ENCODE measurements around the gene SMYD3.

The SMYD3 gene

DNA sequence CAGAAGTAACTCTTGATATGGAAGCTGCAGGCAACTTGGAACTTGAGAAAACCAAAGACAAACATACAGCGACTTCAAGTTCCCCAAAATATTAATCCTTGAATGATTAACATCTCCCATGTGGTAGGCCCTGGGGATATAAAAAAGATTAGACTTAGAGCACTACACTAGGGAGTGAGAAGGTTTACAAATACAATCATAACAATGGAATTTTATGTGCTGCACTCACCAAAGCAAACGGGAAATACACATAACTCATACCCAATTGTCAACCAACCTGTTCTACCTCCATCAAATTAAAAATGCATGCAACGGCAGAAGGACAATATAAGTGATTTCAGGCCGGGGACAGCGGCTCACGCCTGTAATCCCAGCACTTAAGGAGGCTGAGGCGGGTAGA is 3.7 kb downstream of the SMYD3 start:
- DNase-seq (ENCODE audit: extremely low spot score): no peak
- TF ChIP-seq BHLHE40 (IDR thresholded peaks at IDR 0.05; ENCODE audit: borderline replicate concordance) (no peak), SP1 (IDR thresholded peaks at IDR 0.05) (no peak), FOXA1 (IDR thresholded peaks at IDR 0.05) (no peak), LEF1 (IDR thresholded peaks at IDR 0.05; ENCODE audit: borderline replicate concordance) (no peak), HDGF (IDR thresholded peaks at IDR 0.05; ENCODE audit: borderline replicate concordance) (no peak), NFRKB (IDR thresholded peaks at IDR 0.05) (no peak), CTBP1 (IDR thresholded peaks at IDR 0.05; ENCODE audit: borderline replicate concordance) (no peak), ELF4 (IDR thresholded peaks at IDR 0.05) (no peak), SUZ12 (IDR thresholded peaks at IDR 0.05) (no peak), FOXM1 (IDR thresholded peaks at IDR 0.05; ENCODE audit: borderline replicate concordance) (no peak), L3MBTL2 (conservative IDR thresholded peaks at IDR 0.05) (no peak), ZNF384 (IDR thresholded peaks at IDR 0.05) (no peak), FOXK2 (IDR thresholded peaks at IDR 0.05) (no peak), TARDBP (IDR thresholded peaks at IDR 0.05) (no peak), ARNT (IDR thresholded peaks at IDR 0.05) (no peak)
- TF ChIP-seq, protein P1, sequence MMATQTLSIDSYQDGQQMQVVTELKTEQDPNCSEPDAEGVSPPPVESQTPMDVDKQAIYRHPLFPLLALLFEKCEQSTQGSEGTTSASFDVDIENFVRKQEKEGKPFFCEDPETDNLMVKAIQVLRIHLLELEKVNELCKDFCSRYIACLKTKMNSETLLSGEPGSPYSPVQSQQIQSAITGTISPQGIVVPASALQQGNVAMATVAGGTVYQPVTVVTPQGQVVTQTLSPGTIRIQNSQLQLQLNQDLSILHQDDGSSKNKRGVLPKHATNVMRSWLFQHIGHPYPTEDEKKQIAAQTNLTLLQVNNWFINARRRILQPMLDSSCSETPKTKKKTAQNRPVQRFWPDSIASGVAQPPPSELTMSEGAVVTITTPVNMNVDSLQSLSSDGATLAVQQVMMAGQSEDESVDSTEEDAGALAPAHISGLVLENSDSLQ (IDR thresholded peaks at IDR 0.05): no peak
- ChIA-PET CTCF (no interaction called here), POLR2A (no interaction called here)

DNA sequence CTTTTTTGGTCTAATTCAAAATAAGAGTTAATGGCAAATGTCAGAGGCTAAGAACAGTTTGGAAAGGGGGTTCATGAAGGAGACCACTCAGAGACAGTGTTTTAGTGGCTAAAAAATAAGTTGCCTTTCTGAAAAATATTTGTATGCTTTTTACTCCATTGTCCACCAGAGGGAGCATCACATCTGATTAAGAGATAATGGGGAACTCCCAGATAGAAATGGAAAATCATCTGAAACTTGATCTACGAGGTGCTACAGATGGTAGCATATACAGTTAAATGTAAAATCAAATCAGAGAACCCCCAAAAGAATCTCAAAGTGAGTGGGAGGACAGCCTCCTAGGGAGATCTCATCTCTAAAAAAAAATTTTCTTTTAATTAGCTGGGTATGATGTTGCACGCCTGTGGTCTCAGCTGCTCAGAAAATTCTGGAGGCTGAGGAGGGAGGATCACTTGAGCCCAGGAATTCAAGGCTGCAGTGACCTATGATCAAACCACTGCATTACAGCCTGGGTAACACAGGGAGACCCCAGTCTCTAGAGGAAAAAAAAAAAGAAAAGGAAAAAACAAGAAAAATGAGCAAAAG is 9.7 kb downstream of the SMYD3 start:
- CTCF ChIA-PET: interaction anchor here (0.6 kb wide), 1 partner anchor 1708 kb away, joined by 10 read pairs; no protein-coding TSS in a partner anchor
- POLR2A ChIA-PET: no interaction called here
- peak; percentile 18 for DNase-seq (ENCODE audit: extremely low spot score)
- no peak for TF ChIP-seq LEF1 (IDR thresholded peaks at IDR 0.05; ENCODE audit: borderline replicate concordance)
- TF ChIP-seq SP1 (IDR thresholded peaks at IDR 0.05): no peak
- TF ChIP-seq, protein P1 (IDR thresholded peaks at IDR 0.05): no peak
- no peak for TF ChIP-seq FOXM1 (IDR thresholded peaks at IDR 0.05; ENCODE audit: borderline replicate concordance)
- TF ChIP-seq FOXK2 (IDR thresholded peaks at IDR 0.05): no peak
- no peak for TF ChIP-seq TARDBP (IDR thresholded peaks at IDR 0.05)
- no peak for TF ChIP-seq ARNT (IDR thresholded peaks at IDR 0.05)
- no peak for TF ChIP-seq BHLHE40 (IDR thresholded peaks at IDR 0.05; ENCODE audit: borderline replicate concordance)
- TF ChIP-seq ELF4 (IDR thresholded peaks at IDR 0.05): no peak
- no peak for TF ChIP-seq CTBP1 (IDR thresholded peaks at IDR 0.05; ENCODE audit: borderline replicate concordance)
- TF ChIP-seq NFRKB (IDR thresholded peaks at IDR 0.05): no peak

DNA sequence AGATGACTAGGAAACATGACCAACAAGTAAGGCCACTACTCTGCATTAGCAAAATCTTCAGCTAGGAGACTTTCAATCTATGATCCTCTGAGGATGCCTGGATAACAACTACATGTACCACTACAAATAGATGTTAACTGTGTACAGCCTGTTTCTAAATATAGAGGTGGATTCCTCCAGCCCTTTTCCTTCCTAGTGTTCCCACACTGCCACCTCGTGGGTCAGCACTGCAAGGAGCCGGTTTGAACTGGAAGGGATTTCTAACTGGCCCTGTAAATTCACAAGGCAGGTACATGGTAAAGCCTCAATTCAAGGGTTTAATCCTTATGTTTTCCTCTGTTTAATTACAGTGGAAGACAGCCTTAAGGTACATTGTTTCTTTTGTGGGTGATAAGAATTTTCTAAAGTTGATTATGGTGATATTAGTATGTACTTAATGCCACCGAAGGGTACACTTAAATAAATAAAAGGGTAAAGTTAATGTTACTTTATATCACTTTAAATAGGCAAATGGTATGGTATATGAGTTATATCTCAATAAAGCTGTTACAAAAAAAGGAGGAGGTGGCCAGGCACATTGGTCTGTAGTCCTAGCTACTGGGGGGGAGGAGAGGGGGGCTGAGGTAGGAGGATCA is 14.4 kb downstream of the SMYD3 start:
- ChIA-PET POLR2A (no interaction called here), CTCF (interaction anchor here (0.6 kb wide), 1 partner anchor 38 kb away, joined by 3 read pairs; no protein-coding TSS in a partner anchor)
- DNase-seq (ENCODE audit: extremely low spot score): peak; percentile 51
- TF ChIP-seq FOXM1 (IDR thresholded peaks at IDR 0.05; ENCODE audit: borderline replicate concordance) (no peak), NFRKB (IDR thresholded peaks at IDR 0.05) (no peak)

DNA sequence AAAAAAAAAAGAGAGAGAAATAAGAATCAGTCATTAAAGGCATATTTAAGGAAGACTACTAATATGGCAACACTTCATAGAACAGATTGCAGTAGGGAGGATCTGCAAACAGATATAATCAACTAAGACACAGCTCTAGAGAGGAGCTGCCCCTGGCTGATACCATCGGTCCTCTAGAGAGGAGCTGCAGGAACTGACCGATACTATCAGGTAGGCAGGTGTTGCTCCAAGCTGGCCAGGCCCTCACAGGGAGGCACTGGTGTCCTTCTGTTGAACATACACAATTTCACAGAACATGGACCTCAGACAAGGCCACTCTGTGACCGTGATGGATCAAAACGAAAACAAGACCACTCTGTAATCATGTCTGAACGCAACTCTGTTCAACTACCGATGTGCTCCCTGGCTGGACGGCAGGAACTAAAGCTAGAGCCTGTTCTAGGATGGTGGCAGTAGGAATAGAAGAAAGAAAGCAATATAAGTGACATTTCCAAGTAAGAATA is 15.5 kb downstream of the SMYD3 start:
- ChIA-PET POLR2A (no interaction called here), CTCF (no interaction called here)
- no peak for TF ChIP-seq L3MBTL2 (conservative IDR thresholded peaks at IDR 0.05)
- no peak for TF ChIP-seq FOXA1 (IDR thresholded peaks at IDR 0.05)
- no peak for TF ChIP-seq SUZ12 (IDR thresholded peaks at IDR 0.05)
- TF ChIP-seq FOXK2 (IDR thresholded peaks at IDR 0.05): no peak
- TF ChIP-seq ARNT (IDR thresholded peaks at IDR 0.05): no peak
- no peak for TF ChIP-seq SP1 (IDR thresholded peaks at IDR 0.05)
- no peak for TF ChIP-seq NFRKB (IDR thresholded peaks at IDR 0.05)
- TF ChIP-seq BHLHE40 (IDR thresholded peaks at IDR 0.05; ENCODE audit: borderline replicate concordance): no peak
- TF ChIP-seq ELF4 (IDR thresholded peaks at IDR 0.05): no peak
- no peak for TF ChIP-seq ZNF384 (IDR thresholded peaks at IDR 0.05)
- no peak for DNase-seq (ENCODE audit: extremely low spot score)

DNA sequence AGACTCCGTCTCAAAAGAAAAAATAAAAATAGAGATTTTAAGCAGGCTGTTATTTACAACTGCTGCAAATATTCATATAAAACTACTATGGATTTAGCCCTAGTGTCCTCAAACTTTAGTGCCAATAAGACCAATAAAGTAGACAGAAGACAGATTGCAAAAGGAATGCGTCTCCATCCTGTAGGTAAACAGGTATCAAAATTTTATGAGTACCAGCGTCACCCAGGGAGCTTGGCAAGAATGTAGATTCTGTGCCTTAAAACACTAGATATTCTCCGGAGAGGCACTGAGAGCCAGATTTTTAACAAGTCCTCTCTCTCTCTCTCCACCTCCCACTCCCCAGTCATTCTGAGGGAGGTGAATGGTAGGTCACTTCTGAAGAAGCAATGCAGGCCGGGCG is 18.4 kb downstream of the SMYD3 start:
- no peak for DNase-seq (ENCODE audit: extremely low spot score)
- CTCF ChIA-PET: no interaction called here
- POLR2A ChIA-PET: no interaction called here
- no peak for TF ChIP-seq ELF4 (IDR thresholded peaks at IDR 0.05)

DNA sequence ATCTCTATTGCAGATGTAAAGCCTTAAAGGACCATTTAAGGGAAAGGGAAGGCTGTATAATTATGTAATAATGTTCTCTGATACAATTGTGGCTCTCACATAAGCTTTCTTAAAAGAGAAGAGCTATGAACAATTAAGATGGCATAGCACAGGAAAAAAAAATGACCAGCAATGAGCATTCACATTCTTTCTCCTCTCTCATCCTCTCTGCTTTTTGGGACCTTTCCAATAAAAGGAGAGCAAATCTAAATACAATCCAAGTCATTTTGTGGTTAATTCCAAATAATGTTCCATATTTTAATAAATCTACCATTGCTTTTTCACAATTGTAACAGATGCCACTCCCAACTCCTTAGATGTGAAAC is 23.5 kb downstream of the SMYD3 start:
- DNase-seq (ENCODE audit: extremely low spot score): no peak
- CTCF ChIA-PET: no interaction called here
- POLR2A ChIA-PET: no interaction called here
- no peak for TF ChIP-seq CTBP1 (IDR thresholded peaks at IDR 0.05; ENCODE audit: borderline replicate concordance)
- no peak for TF ChIP-seq NFRKB (IDR thresholded peaks at IDR 0.05)
- TF ChIP-seq L3MBTL2 (conservative IDR thresholded peaks at IDR 0.05): no peak
- no peak for TF ChIP-seq HDGF (IDR thresholded peaks at IDR 0.05; ENCODE audit: borderline replicate concordance)
- no peak for TF ChIP-seq ZNF384 (IDR thresholded peaks at IDR 0.05)
- no peak for TF ChIP-seq FOXK2 (IDR thresholded peaks at IDR 0.05)
- no peak for TF ChIP-seq TARDBP (IDR thresholded peaks at IDR 0.05)
- no peak for TF ChIP-seq SP1 (IDR thresholded peaks at IDR 0.05)
- TF ChIP-seq, protein P1 (IDR thresholded peaks at IDR 0.05): no peak
- no peak for TF ChIP-seq LEF1 (IDR thresholded peaks at IDR 0.05; ENCODE audit: borderline replicate concordance)
- TF ChIP-seq ARNT (IDR thresholded peaks at IDR 0.05): no peak
- no peak for TF ChIP-seq FOXM1 (IDR thresholded peaks at IDR 0.05; ENCODE audit: borderline replicate concordance)
- no peak for TF ChIP-seq BHLHE40 (IDR thresholded peaks at IDR 0.05; ENCODE audit: borderline replicate concordance)
- no peak for TF ChIP-seq SUZ12 (IDR thresholded peaks at IDR 0.05)
- no peak for TF ChIP-seq ELF4 (IDR thresholded peaks at IDR 0.05)

Measured in HEK293T (cell line).